Small intestine (tissue), 7 donors: ENCODE results near the gene HSPBP1. TPM values are rescaled to one million over a fixed set of nuclear protein-coding genes. Genes with fewer than 3 reads are reported as not detected.

Source experiments
- DNase-seq, 2 donors: peaks; one replicate each; pipeline versions ENCODE4 v3.0.0 to v3.0.0-alpha.2; 2013
- FAIRE-seq: peaks from 2 replicates; lab custom pipeline; 2012; peaks lifted over from hg19 to GRCh38; lab: Jason Lieb, UNC
- H3K27ac ChIP-seq, 3 donors: one replicate each; pipeline ENCODE4 v1.5.1; 2013; ENCODE audit warnings: low read length in 2 of 3, mild to moderate bottlenecking in 2 of 3, control low read depth in 1 of 3, inconsistent platforms in 1 of 3, low read depth in 1 of 3, moderate library complexity in 1 of 3
- H3K27me3 ChIP-seq, 3 donors: one replicate each; pipeline ENCODE4 v1.6.1; 2013; ENCODE audit warnings: low read length in 3 of 3, inconsistent platforms in 1 of 3; ENCODE audit not compliant: control insufficient read depth in 3 of 3, insufficient read depth in 3 of 3
- H3K36me3 ChIP-seq, 3 donors: one replicate each; pipeline ENCODE4 v1.6.1; 2013; ENCODE audit warnings: low read length in 3 of 3, inconsistent platforms in 1 of 3, low read depth in 1 of 3, mild to moderate bottlenecking in 1 of 3, moderate library complexity in 1 of 3; ENCODE audit not compliant: control insufficient read depth in 3 of 3, insufficient read depth in 2 of 3
- H3K4me1 ChIP-seq, 3 donors: one replicate each; pipeline ENCODE4 v1.6.1; 2013; ENCODE audit warnings: low read length in 2 of 3, inconsistent platforms in 1 of 3, low read depth in 1 of 3, mild to moderate bottlenecking in 1 of 3, moderate library complexity in 1 of 3; ENCODE audit not compliant: control insufficient read depth in 3 of 3, insufficient read depth in 2 of 3
- H3K4me3 ChIP-seq, 3 donors: one replicate each; pipeline ENCODE4 v1.5.1; 2013; ENCODE audit warnings: low read length in 3 of 3, control low read depth in 1 of 3, inconsistent platforms in 1 of 3, low read depth in 1 of 3, mild to moderate bottlenecking in 1 of 3, moderate library complexity in 1 of 3
- H3K9me3 ChIP-seq, 2 donors: one replicate each; pipeline ENCODE4 v1.6.1; 2013; ENCODE audit warnings: low read depth in 1 of 2, low read length in 1 of 2; ENCODE audit not compliant: control insufficient read depth in 2 of 2, insufficient read depth in 1 of 2
- WGBS, 3 donors: extraction: QIAGEN DNeasy Blood & Tissue Kit; methylation state at CpG; one replicate each; pipeline ENCODE4 v1.1.7; 2013; 5-methylcytosine and 5-hydroxymethylcytosine counted together
- polyA plus RNA-seq, 4 donors: library from polyadenylated mRNA; stranded (reverse) in 3 of 4; unstranded in 1 of 4; fragments of 200-250 nt in 3 of 4; fragments of 120-200 nt in 1 of 4; gene quantifications; one replicate each; pipeline versions ENCODE4 v1.2.1 to v1.2.3, GENCODE V29; 2013
- donor health status: healthy with polysubstance abuse.
- donor health status: control.
- donor health status: control.
- donor health status: Bipolar disorder and iron deficiency.
- donor health status: healthy.

Gene HSPBP1
- polyA plus RNA-seq, 4 donors, result 25.9 to 61.9 (median 31.4) TPM

GRCh38 chr19:55246462-55247451 is 33.2 kb downstream of the HSPBP1 start:
- no peaks in the 10 kb centered on the region for H3K9me3 ChIP-seq
- WGBS, 3 donors, result 89 to 92% (median 91%) methylated on average over 40 of the region's 40 CpGs
- FAIRE-seq, result no peak
- no peak for DNase-seq
- no peak overlapping the region for H3K4me3 ChIP-seq
- H3K36me3 ChIP-seq, result peaks cover 10 to 94% (median 33%) of the 10 kb centered on the region in 3 donors
- H3K27me3 ChIP-seq, result no peaks in the 10 kb centered on the region
- H3K27ac ChIP-seq, result peak overlapping the region in 1 of 3 donors; percentile 45
- peaks cover 0 to 14% (median 0%) of the 10 kb centered on the region in 3 donors for H3K4me1 ChIP-seq

- no peak overlapping the region for H3K27ac ChIP-seq
- DNase-seq, result no peak
- peaks cover 10 to 93% (median 41%) of the 10 kb centered on the region in 3 donors for H3K36me3 ChIP-seq
- no peak overlapping the region for H3K4me3 ChIP-seq
- H3K9me3 ChIP-seq, result no peaks in the 10 kb centered on the region
- no peak for FAIRE-seq
- H3K27me3 ChIP-seq, result no peaks in the 10 kb centered on the region
- 93 to 96% (median 95%) methylated on average over 17 to 23 of the region's 23 CpGs for WGBS, 3 donors
- H3K4me1 ChIP-seq, result peaks cover 0 to 11% (median 0%) of the 10 kb centered on the region in 3 donors
Measured at GRCh38 chr19:55245236-55245904, 34.5 kb downstream of the HSPBP1 start.

- no peak overlapping the region for H3K27ac ChIP-seq
- no peaks in the 10 kb centered on the region for H3K9me3 ChIP-seq
- FAIRE-seq (no peak), DNase-seq (no peak)
- peaks cover 0 to 9% (median 0%) of the 10 kb centered on the region in 3 donors for H3K4me1 ChIP-seq
- no peaks in the 10 kb centered on the region for H3K27me3 ChIP-seq
- H3K4me3 ChIP-seq, result no peak overlapping the region
- 89 to 95% (median 90%) methylated on average over 12 of the region's 12 CpGs for WGBS, 3 donors
- H3K36me3 ChIP-seq, result peaks cover 13 to 95% (median 53%) of the 10 kb centered on the region in 3 donors
Measured at GRCh38 chr19:55244004-55244680, 35.8 kb downstream of the HSPBP1 start.

GRCh38 chr19:55242517-55242916 is 37.4 kb downstream of the HSPBP1 start:
- H3K9me3 ChIP-seq, result no peaks in the 10 kb centered on the region
- H3K4me1 ChIP-seq, result peaks cover 0 to 3% (median 0%) of the 10 kb centered on the region in 3 donors
- 85 to 91% (median 86%) methylated on average over 7 of the region's 7 CpGs for WGBS, 3 donors
- peaks cover 26 to 94% (median 57%) of the 10 kb centered on the region in 3 donors for H3K36me3 ChIP-seq
- DNase-seq (no peak), FAIRE-seq (no peak)
- no peaks in the 10 kb centered on the region for H3K27me3 ChIP-seq
- no peak overlapping the region for H3K4me3 ChIP-seq
- no peak overlapping the region for H3K27ac ChIP-seq

GRCh38 chr19:55241935-55242464 is 37.9 kb downstream of the HSPBP1 start:
- no peak for DNase-seq
- Histone ChIP-seq H3K9me3 (no peaks in the 10 kb centered on the region), H3K27me3 (no peaks in the 10 kb centered on the region), H3K36me3 (peaks cover 27 to 94% (median 62%) of the 10 kb centered on the region in 3 donors), H3K27ac (no peak overlapping the region), H3K4me1 (no peaks in the 10 kb centered on the region), H3K4me3 (no peak overlapping the region)
- WGBS, 3 donors, result 92 to 95% (median 94%) methylated on average over 16 of the region's 16 CpGs
- no peak for FAIRE-seq

GRCh38 chr19:55241143-55241934 is 38.6 kb downstream of the HSPBP1 start:
- Histone ChIP-seq H3K27me3 (no peaks in the 10 kb centered on the region), H3K9me3 (no peaks in the 10 kb centered on the region), H3K27ac (no peak overlapping the region), H3K36me3 (peaks cover 27 to 94% (median 65%) of the 10 kb centered on the region in 3 donors), H3K4me3 (no peak overlapping the region), H3K4me1 (no peaks in the 10 kb centered on the region)
- DNase-seq (no peak), FAIRE-seq (no peak)
- 94 to 95% (median 94%) methylated on average over 32 to 37 of the region's 37 CpGs for WGBS, 3 donors

- H3K36me3 ChIP-seq, result peaks cover 27 to 94% (median 67%) of the 10 kb centered on the region in 3 donors
- H3K4me3 ChIP-seq, result no peak overlapping the region
- H3K27ac ChIP-seq, result no peak overlapping the region
- H3K27me3 ChIP-seq, result no peaks in the 10 kb centered on the region
- no peaks in the 10 kb centered on the region for H3K4me1 ChIP-seq
- no peak for DNase-seq
- no peak for FAIRE-seq
- 85 to 96% (median 92%) methylated on average over 6 of the region's 6 CpGs for WGBS, 3 donors
- H3K9me3 ChIP-seq, result no peaks in the 10 kb centered on the region
Measured at GRCh38 chr19:55240713-55241020, 39.2 kb downstream of the HSPBP1 start.
